SU-DHL-6 (cell line): ENCODE measurements around the gene U2AF2.

ENCODE experiments used
- CTCF ChIP-seq: fragments of 200-600 bp; sonication (generic); IDR thresholded peaks from one replicate; pipeline ENCODE4 v1.5.1; 2017; ENCODE audit warnings: antibody characterized with exemption, mild to moderate bottlenecking, low read length, moderate library complexity; ENCODE audit not compliant: insufficient read depth, poor library complexity, severe bottlenecking
- EZH2phosphoT487 ChIP-seq: fragments of 200-600 bp; sonication (generic), shearing (Covaris generic); conservative IDR thresholded peaks from 2 replicates; pipeline ENCODE4 v1.6.1; 2018; ENCODE audit warnings: mild to moderate bottlenecking, antibody characterized with exemption, low read length, moderate library complexity, mixed read lengths

- TF ChIP-seq CTCF (no peak), EZH2phosphoT487 (no peak)
These were observed 40.9 kb downstream of the U2AF2 start for GRCh38 chr19:55695511-55696290.
